DND-41 (cell line): Measurements from ENCODE around the gene TCF7.

Source experiments
- EZH2 ChIP-seq: IDR thresholded peaks from 3 replicates; pipeline ENCODE4 v1.6.1; 2012; ENCODE audit warnings: borderline replicate concordance, low read depth, mild to moderate bottlenecking, moderate library complexity, low read length, inconsistent platforms; ENCODE audit not compliant: severe bottlenecking
- TF ChIP-seq, protein P1 (sequence below): IDR thresholded peaks from 2 replicates; pipeline ENCODE4 v1.5.1; 2012; ENCODE audit warnings: borderline replicate concordance, low read length, moderate library complexity, mild to moderate bottlenecking; ENCODE audit not compliant: poor library complexity, severe bottlenecking; ENCODE audit errors: extremely low read depth

DNA sequence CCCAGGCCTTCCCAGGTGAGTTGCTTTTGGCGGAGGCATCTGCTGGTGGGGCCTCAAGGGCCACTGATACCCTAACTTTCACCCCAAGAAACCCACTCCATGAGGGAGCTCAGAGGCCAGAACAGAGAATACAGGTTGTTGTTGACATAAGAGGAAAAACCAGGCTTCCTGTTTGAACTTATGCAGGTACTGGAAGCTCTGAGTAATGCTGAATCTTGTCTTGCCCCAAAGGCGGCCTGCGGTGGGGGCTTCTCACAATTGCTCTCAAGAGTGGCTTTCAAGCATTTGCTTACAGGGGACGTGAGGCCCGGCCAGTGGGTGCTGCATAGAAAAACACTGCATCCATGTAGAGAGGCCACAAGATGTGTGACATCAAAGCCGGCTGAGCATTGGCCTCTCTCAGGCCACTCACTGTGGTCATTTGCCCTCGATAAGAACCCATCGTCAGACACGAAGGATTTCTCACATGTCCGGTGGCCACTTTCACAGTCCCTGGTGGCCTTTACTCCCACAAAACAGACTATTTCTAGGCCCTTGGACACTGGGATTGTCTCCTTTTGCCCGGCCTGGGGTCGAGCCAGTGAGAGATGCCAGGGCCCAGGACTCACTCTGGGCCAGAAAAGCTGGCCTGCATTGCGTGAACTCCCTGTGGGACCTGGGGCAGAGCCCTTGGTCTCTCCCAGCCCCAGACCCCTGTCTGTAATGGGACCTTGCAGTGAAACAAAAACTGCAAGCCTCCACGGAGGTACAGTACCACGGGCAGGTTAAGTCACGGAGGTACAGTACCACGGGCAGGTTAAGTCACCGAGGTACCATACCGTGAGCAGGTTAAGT, 34.5 kb upstream of the TCF7 start:
- TF ChIP-seq EZH2: no peak
- TF ChIP-seq, protein P1, sequence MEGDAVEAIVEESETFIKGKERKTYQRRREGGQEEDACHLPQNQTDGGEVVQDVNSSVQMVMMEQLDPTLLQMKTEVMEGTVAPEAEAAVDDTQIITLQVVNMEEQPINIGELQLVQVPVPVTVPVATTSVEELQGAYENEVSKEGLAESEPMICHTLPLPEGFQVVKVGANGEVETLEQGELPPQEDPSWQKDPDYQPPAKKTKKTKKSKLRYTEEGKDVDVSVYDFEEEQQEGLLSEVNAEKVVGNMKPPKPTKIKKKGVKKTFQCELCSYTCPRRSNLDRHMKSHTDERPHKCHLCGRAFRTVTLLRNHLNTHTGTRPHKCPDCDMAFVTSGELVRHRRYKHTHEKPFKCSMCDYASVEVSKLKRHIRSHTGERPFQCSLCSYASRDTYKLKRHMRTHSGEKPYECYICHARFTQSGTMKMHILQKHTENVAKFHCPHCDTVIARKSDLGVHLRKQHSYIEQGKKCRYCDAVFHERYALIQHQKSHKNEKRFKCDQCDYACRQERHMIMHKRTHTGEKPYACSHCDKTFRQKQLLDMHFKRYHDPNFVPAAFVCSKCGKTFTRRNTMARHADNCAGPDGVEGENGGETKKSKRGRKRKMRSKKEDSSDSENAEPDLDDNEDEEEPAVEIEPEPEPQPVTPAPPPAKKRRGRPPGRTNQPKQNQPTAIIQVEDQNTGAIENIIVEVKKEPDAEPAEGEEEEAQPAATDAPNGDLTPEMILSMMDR: no peak
